HT-29 (cell line): ENCODE measurements around the gene SCUBE1. TPM values are rescaled to one million over a fixed set of nuclear protein-coding genes. Genes with fewer than 3 reads are reported as not detected.
"Not testable (repeated sequence)": the region's sequence is repeated elsewhere in the genome, so short reads cannot be mapped to it uniquely, and the experiment has no call there.

ENCODE experiments used
- DNase-seq: peaks from one replicate; pipeline ENCODE4 v3.0.0-alpha.2; 2015; ENCODE audit warnings: low spot score
- total RNA-seq: library from RNA; depleted of rRNA; stranded (reverse); fragments of >200 nt; shearing (Covaris generic); gene quantifications from 2 replicates; pipeline ENCODE4 v1.2.3, GENCODE V29; 2014

SCUBE1 gene
- total RNA-seq, 1 experiment from 2014 or later: 0.03 TPM

GRCh38 chr22:43360576-43360975 is 17.4 kb upstream of the SCUBE1 start:
- no peak for DNase-seq

- no peak for DNase-seq
These were observed 13.7 kb upstream of the SCUBE1 start for GRCh38 chr22:43356881-43357280.

DNA sequence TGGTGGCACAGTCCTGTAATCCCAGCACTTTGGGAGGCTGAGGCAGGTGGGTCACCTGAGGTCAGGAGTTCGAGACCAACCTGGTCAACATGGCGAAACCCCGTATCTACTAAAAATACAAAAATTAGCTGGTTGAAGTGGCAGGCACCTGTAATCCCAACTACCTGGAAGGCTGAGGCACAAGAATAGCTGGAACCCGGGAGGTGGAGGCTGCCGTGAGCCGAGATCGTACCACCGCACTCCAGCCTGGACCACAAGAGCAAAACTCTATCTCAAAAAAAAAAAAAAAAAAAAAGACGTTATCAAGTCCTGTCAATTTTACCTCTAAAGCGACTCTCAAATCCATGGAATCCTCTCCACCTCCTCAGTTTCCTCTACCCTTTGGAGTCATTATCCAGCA is 12.5 kb upstream of the SCUBE1 start:
- not testable (repeated sequence) for DNase-seq

DNA sequence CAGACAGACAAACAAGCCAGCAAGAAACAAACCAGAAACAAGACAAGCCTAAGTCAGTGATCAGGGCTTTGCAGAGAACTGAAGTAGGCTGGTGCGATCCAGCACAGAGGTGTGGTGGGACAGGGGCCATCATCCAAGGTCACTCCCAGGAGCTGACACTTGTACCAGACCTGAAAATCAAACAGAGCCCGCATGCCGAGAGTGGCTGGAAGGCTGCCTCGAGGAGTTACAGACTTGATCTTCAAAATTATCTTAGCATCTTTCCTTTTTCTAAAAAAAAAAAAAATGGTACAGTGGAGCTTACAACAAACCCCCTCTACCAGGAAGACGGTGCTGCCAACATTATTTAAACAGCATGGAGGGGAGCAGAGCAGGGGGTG is 8.8 kb upstream of the SCUBE1 start:
- no peak for DNase-seq

GRCh38 chr22:43349636-43350035 is 6.5 kb upstream of the SCUBE1 start:
- no peak for DNase-seq

- peak; percentile 54 for DNase-seq
These were observed 3.4 kb upstream of the SCUBE1 start for GRCh38 chr22:43346521-43346929.

GRCh38 chr22:43345761-43346301 is 2.7 kb upstream of the SCUBE1 start:
- no peak for DNase-seq

- no peak for DNase-seq
These were observed 2.2 kb upstream of the SCUBE1 start for GRCh38 chr22:43345356-43345755.

DNA sequence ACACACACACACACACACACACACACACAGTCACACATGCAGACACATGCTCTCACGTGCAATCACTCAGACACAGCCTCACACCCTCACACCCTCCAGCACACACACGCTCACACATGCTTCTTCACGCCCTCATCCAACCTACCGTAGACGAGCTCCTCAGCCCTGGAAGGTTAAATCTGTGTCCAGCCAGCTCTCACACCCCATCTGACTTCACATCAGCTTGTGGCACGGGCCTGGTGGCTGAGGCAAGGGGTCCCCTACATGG is 1.3 kb upstream of the SCUBE1 start:
- no peak for DNase-seq

DNA sequence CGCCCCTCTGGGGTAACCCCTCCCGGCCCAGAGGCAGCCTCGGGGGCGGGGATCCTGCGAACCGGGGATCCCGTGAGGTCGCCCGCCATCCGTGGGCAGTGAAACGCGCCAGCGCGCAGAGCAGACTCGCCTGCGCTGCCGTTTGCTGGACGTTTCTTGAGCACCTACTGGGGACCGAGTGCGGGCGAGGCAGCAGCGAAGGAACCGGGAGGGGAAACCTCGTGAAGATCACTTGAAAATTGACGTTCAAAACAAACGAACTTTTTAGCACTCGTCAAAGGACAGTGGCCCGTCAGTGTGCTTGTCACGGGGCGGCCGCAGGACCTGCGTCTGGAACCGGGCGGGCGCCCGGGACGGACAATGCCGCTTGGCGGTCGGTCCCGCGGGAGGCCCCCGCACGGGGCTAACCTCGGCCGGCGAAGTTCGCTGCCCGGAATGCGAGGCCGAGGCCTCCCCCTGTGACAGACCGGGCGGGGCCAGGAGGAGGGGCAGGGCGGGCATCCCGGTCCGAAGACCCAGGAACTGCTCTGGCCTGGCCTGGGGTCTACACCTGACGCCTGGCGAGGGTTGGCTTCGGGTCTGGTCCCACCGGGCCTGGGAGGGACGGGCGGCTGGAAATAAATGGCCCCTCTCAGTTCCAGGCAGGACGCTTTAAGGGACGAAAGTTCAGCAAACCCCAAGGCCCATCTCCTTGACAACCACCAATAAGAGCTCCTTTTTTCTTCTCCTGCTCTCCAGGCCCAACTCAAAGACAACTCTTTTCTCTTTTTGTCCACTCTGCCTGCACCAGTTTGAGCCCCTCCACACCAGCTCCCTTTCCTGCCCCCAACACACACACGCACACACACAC is 723 bp upstream of the SCUBE1 start:
- no peak for DNase-seq

DNA sequence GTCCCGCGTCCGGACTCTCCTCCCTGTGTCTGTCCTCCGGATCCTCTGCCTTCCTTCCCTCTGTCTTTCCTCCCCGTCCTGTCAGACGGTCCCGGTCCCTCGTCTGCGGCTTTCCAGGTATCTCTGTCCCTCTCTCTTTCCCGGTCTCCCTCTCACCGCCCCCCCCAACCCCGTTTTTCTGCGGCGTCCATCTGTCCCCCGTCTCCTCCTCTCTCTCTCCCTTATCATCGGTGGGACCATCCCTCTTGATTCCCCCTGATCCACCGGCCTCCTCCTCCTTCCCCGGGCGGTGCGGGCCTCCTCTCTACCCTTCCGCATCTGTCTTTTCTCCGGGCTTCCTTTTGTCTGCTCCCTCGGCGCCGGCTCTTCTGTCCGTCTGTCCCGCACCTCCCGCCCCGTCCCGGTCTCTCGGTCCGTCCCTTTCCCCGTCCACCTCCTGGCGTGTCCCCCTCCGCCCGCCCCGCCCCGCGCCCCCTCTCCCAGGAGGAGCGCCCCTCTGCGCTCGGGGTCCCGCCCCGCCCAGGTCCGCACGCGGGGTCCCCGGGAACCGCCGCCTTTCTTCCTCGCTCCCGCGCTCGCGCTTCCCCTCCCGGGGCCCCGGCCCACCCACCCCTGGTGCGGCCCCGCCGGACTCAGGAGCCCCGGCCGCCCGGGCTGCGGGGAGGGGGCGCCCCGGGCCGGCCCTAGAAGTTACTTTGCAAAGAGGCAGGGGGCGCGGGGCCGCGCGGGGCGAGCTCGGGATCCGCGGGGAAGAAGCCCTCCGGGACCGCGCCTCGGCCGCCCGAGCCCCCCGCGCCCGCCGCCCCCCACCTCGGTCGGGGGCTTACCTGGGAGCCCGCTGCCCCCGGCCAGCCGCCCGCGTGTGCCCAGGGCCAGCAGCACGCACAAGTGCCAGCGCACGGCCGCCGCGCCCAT is 568 bp downstream of the SCUBE1 start:
- no peak for DNase-seq

DNA sequence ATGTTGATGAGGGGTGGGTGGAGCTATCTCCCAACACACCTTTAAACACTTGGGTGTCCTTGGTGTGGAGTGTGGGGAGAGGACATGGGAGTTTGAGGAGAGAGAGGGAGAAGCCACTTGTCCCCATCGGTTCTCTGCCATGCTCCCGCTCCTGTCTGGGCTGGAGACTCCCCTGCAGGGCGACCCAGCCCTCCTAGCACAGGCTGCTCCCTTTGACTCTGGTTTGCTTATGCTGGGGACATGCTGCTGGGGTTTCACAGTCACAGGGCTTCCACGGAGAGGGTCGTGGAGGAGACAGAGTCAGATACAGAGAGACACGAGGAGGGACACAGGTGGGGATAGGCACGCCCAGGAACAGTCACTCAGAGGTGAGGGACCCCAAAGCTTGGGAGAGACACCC is 1.6 kb downstream of the SCUBE1 start:
- no peak for DNase-seq

- DNase-seq: no peak
These were observed 4.3 kb downstream of the SCUBE1 start for GRCh38 chr22:43338766-43339345.

DNA sequence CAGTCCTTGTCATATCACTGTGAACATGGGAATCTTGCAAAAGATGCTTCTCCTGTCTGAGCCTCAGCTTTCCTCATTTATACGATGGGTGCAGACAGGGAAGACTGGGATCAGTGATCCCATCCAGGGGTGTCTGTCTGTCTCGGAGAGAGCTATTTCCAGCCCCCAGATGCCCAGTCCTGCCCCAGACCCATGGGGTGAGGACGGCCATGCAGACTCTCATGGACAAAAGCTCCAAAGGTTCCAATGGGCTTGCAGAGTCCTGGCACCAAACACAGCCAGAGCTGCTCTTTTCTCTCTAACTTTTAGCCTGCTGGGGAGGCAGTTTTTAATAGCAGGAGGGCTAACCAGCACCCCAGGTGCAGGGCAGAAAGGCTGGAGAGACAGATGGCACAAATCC is 5.2 kb downstream of the SCUBE1 start:
- DNase-seq: no peak

DNA sequence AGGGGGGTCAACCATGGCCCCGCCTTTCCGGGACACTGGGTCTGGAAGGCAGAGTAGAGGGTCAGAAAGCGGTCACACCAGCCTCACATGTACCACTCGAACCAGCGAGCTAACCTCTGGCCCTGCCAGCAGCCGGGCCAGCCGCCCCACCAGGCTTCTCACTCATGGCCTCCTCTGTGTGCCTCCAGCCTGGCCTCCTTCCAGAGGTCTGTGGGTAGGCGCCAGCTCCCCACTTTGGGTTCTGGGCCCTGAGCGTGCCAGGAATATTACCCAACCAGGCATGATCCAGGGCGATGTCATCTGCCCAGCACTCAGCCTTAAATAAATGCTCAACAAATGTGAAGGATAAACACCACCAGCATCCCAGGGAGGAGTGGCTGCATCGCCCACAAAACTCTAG is 5.8 kb downstream of the SCUBE1 start:
- DNase-seq: no peak

DNA sequence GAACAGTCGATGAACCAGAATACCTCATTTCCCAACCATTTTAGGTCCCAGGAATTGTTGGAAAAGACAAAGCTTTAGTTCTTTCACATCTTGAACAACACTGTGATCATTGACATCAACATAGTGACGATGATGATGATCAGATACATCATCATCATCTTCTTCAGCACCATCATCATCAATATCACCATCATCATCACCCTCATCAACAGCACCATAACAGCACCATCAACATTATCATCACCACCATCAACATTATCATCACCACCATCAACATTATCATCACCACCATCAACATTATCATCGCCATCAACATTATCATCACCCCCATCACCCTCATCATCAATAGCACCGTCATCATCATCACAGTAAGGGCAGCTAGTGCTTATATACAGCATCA is 8.8 kb downstream of the SCUBE1 start:
- no peak for DNase-seq

DNA sequence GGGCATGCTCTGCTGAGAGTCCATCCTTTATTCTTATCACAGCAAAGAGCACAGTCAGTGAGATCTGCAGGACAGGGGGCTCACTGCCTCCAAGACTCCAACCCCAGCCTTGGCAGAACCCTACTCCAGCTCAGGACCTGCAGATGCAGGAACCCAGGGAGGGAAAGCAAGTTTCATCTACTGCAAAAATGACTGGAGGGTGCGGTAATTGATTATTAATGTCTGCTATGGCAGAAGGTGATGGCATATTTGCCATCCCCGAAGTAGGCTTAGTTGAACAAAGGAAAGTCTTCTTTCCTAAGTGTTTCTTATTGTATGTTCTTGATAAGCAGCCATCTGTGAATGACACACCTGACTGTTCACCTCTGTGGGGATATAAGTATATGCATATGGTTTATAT is 9.2 kb downstream of the SCUBE1 start:
- no peak for DNase-seq

DNA sequence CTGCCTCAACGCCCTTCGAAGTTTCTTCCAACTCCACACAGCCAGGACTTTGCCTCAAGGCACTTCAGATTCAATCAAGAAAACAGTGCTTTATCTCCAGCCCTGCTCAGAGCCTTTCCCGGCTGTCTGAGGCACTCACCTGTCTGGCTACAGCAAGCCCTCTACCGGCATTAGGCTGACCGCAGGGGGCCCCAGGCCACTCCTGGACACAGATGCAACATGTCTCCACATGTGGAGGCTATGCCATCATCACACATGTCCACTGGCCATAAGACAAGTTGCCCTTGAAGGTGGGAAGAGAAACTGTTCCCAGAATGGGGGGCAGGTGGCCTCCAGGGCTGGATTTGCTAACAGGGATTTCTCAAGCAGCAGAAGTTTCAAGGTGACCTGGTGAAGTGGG is 10.0 kb downstream of the SCUBE1 start:
- DNase-seq: no peak

GRCh38 chr22:43331698-43332097 is 11.5 kb downstream of the SCUBE1 start:
- DNase-seq: no peak

GRCh38 chr22:43331069-43331451 is 12.1 kb downstream of the SCUBE1 start:
- DNase-seq: no peak

DNA sequence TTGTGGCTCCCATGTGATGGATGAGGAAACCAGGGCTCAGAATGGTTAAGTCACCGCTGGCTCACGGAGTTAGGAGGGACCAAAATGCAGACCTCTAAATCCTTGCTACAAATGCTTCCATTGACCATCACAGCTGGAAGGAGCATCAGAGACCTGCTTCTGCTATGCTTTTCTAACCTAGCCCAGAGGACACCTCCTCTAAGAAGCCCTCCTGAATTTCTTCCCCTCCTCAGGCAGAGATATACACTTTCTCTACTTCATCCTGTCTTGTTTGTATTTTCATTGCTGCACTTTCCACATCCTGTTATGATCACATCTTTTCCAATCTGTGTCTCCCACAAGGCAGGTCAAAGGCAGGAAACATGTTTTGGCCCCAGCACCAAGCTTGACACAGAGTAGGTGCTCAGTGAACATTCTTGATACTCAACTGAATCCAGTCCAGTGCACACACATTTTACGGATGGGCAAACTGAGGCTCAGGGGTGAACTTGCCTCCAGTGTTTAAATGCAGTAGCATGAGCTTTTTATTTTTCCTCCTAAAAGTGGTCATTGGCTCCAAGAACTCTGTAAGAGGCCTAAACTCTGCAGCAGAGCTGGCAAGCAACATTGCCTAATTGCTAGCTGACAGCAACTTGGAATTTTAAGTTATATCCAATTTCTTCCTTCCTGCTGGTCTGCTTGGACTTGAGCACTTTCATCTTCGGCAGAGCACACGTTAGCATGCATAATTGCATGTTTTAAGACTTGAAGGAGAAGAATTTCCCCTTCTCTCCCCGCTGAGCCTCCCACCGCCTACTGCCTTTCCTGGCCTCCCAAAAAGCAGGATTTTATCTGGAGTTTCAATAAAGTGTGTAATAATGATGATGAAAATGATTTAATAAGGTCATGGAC is 12.7 kb downstream of the SCUBE1 start:
- DNase-seq: no peak
